Activated T-cell treated with anti-CD3 and anti-CD28 coated beads for 24 hours (primary cell): Measurements from ENCODE around the gene ATP2B3.
A peak's percentile ranks its signal among the peaks of the same experiment; 100 is the strongest.

Experiments used
- DNase-seq: peaks from one replicate; pipeline ENCODE4 v3.0.0-alpha.2; 2020; ENCODE audit warnings: low read depth

The ATP2B3 gene

GRCh38 chrX:153537526-153538295 is 20.3 kb downstream of the ATP2B3 start:
- no peak for DNase-seq

DNA sequence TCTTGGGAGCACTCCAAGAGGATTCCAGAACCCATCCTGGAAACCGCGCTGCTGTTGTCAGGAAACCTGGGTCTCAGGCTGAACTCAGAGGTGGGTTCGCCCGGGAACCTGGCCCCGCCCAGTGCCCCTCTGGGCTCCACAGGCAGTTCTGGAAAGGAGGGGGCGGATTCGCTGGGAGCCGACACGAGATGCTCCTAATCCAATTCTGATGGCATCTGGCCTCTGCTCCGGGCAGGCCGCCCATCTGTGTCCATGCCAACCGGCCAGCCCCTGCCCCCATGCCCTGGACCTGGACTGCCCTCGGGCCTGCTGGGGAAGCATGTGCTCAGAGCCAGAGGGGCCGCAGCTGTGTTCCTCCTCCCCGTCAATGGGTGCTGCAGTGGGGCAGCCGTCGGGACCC is 21.0 kb downstream of the ATP2B3 start:
- no peak for DNase-seq

DNA sequence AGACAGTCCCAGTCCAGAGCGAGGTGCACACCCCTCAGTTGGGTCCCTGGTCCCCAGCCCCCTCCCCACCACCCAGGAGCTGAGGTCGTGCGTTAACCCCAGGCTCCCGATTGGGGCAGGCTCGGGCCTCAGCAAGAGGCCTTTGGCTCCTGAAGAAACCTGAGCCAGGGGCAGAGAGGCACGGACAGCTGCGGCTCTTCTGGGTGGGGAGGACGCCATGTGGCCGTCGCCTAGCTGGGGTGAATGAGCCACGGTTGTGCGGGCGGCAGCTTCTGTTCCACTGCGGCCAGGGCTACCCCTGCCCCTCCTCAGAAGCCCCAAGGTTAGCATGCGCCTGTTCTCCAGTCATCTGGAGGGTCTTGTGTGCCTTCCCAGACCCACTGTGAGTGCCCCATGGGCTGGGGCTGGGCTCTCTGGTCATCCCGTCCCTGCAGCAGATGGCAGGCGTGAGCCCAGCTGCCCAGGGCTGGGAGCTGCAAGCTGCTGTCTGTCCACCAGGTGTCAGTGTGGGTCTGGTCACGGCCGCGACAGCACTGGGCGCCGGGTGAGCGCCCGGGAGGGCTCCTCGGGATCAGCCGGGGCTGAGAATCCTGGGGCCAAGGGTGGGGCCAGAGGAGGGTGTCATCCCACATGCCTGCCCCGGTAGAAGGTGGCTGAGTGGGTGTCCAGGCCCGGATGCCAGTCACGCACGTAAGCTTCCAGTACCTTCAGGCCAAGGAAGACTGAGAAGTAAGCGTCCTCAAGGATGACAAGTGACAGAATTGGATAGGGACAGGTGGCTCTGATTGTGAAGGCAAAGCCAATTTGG is 21.9 kb downstream of the ATP2B3 start:
- DNase-seq: peak; percentile 27

DNA sequence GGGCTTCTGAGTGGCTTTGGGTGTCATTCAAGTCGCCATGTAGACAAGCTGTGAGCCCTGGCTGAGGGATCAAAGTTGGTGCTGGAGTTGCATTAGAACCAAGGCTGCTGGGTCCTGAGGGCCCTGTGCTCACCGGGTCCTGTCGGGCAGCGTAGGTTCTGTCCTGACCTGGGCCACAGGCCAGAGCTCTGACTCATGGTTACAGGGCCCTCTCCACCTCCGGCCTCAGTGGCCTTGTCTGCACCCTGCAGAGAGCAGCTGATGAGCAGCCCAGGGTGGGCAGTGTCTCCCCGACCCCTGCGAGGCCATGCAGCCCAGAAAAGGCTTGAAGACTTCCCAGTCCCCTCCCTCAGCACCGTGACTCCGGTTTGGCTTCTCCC is 22.5 kb downstream of the ATP2B3 start:
- DNase-seq: no peak

GRCh38 chrX:153544727-153545126 is 27.3 kb downstream of the ATP2B3 start:
- no peak for DNase-seq

GRCh38 chrX:153546386-153546785 is 28.9 kb downstream of the ATP2B3 start:
- no peak for DNase-seq

GRCh38 chrX:153547195-153547594 is 29.8 kb downstream of the ATP2B3 start:
- no peak for DNase-seq

GRCh38 chrX:153549231-153549630 is 31.8 kb downstream of the ATP2B3 start:
- no peak for DNase-seq

GRCh38 chrX:153549807-153550206 is 32.4 kb downstream of the ATP2B3 start:
- no peak for DNase-seq

DNA sequence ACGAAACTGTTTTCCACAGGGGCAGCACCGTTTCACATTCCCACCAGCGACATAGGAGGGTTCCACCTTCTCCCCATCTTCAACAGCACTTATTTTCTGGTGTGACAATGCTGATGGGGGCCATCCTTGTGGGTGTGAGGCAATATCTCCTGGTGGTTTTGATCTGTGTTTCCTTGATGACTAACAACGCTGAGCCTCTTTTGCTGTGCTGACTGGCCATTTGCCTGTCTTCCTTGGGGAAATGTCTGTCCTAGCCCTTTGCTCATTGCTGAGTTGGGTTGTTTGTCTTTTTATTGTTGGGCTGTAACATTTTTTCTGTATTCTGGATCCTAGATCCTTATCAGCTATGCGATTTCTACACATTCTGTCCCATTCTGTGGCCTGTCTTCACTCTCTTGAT is 33.7 kb downstream of the ATP2B3 start:
- DNase-seq: no peak

GRCh38 chrX:153554519-153555167 is 37.2 kb downstream of the ATP2B3 start:
- DNase-seq: peak; percentile 17

- DNase-seq: no peak
Measured at GRCh38 chrX:153556767-153557166, 39.3 kb downstream of the ATP2B3 start.

DNA sequence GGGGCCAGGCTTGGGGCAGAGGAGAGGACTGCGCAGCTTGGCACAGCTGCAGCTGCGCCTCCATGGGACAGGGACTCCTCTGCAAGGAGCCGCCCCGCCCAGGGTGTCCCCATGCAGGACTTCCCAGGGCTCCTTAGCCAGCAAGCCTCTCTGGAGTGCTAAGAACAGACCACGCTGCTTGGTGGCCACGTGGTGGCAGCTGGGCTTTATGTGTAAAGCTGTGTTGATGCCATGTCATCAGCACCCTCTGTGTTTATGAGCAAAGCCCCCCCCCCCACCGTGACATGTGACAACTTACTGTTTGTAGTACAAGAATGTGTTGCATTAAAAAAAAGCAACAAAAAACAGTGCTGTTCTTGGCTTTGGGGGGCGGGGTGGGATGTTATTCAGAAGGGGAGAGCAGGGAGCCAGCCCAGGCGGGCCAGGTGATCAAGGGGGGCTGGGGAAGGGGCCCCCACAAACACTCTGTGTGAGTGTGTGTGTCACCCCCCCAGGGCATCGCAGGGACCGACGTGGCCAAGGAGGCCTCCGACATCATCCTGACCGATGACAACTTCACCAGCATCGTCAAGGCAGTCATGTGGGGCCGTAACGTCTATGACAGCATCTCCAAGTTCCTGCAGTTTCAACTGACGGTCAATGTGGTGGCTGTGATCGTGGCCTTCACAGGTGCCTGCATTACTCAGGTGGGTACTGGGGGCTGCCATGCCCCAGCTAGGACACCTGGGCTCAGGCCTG is 40.3 kb downstream of the ATP2B3 start:
- no peak for DNase-seq

- no peak for DNase-seq
Measured at GRCh38 chrX:153560000-153560399, 42.6 kb downstream of the ATP2B3 start.

- DNase-seq: no peak
Measured at GRCh38 chrX:153560466-153560865, 43.0 kb downstream of the ATP2B3 start.

GRCh38 chrX:153561337-153561736 is 43.9 kb downstream of the ATP2B3 start:
- no peak for DNase-seq

DNA sequence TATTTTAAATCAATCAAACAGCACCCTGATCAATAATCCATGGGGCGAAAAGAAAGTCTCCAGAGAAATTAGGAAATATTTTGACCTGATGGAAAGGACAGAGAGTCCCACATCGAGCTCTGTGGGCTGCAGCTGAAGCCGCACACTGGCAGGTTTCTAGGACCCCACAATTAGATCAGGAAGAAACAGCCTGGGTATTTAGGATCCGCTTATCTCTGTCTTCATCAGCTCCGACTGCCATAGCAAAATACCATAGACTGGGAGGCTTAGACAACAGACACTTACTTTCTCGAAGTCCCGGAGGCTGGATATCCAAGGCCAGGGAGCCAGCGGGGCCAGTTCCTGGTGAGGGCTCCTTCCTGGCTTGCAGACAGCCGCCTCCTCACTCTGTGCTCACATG is 45.1 kb downstream of the ATP2B3 start:
- DNase-seq: no peak

DNA sequence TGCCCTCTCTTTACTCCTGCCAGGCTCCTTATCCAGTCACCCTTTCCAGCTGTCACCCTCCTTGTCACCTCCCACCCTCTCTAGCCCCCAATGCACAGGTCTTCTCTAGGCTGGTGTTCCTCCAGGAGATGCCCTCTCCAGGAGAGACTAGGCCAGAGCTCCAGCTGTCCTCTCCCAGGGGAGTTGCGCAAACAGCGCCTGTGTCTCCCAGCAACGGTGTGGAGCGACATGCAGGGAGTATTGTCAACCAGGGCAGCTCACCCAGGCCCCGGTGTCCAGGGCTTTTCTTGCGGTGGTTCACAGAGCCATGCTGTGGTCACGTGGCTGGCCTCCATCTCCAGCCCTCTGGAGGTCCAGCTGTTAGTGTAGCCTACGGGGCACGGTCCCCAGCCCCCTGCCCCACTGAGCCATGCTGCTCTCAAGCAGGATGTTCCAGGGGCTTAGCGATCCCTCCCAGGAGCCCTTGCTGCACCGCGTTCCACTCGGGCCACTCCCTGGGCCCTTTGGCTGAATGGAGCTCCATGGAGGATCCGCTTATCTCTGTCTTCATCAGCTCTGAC is 46.7 kb downstream of the ATP2B3 start:
- no peak for DNase-seq

DNA sequence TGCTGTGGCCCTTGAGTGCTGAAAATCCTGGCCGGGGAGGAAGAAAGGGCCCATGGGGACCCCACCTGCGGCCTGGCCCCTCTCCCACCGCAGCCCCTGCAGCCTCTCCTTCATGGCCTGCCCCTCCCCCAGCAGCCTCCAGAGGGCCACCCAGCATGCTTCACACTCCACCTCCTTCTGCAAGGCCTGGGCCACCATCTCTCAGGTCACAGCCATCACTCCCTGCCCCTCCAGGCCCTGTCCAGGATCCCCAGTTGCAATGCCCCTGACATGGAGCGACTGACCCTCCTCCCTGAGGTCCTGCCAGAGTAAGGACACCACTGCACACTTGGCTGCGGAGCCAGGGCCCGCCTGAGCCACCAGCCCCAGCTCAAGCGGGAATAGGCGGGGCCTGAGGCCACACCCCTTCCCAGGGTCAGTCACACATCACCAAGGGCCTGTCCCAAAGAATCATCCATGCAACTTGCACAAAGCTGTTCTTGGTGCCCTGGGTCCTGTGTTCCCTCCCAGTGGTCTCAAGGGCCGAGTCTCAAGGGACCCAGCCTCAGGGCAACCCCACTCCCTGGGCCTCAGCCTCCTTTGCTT is 48.6 kb downstream of the ATP2B3 start:
- DNase-seq: no peak

GRCh38 chrX:153568451-153569011 is 51.1 kb downstream of the ATP2B3 start:
- no peak for DNase-seq

GRCh38 chrX:153569475-153569874 is 52.0 kb downstream of the ATP2B3 start:
- DNase-seq: no peak
